OCI-M1 (cell line): ENCODE data around the gene GSTA4.
"Not testable (repeated sequence)": the region's sequence is repeated elsewhere in the genome, so short reads cannot be mapped to it uniquely, and the experiment has no call there.

Experiments used
- DNase-seq: peaks from one replicate; lab custom pipeline; 2025; lab: John Stamatoyannopoulos, UW

The GSTA4 gene

GRCh38 chr6:52975580-52975979 lies 19.5 kb downstream of the GSTA4 start:
- peak; percentile 38 for DNase-seq

DNA sequence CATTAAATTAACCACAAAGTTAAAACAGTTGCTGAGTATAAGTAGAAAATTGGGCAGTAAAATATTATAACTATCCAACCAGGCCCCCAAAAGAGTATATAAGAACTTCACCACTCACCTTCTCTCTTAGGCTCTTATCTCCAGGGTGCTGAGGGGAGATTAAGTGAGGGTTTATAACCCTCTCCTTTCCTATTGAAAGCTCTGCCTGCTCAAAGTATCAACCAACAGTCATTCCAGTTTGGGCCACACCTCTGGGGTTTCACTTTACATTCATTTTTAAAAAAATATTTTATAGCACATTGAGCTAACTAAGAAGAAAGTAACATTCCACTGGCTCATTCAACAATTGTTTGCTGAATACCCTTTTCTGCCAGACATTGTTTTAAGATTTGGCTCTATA lies 22.1 kb downstream of the GSTA4 start:
- DNase-seq: peak; percentile 19

DNA sequence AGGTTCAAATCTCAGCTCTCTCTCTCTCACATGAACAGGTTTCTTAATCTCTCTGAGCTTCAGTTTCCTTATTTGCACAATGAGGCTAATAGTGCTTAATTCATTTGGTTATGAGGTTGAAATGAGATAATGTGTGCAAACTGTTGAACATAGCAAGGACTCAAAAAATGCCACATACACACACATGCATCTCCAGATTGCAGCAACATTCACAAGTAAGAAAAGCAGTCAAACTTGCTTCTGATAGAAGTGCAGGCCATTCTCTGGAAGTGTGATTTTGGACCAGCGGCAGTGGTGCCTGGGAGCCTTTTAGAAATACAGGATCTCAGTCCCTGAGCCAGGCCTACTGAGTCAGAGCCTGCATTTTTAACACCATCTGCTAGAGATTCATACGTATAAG lies 25.7 kb downstream of the GSTA4 start:
- DNase-seq: no peak

DNA sequence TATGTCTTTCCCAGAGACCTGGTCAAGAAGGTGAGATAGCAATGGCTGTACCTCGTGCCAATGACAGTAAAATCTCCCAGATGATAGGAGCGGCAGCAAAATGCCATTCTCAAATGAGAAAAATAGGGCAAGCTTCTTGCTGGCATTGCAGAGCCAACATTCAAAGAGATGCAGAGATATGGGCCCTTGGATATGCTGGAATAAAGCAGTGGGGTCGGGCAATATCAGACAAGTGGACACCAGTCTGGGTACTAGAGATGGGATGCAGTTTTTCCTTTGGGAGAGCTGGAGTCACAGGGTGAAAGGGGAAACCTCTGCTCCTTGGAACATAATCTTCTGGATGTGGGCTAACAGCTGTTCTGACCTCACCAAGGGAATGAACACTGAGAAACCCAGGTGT lies 29.0 kb downstream of the GSTA4 start:
- no peak for DNase-seq

GRCh38 chr6:52965380-52965779 lies 29.7 kb downstream of the GSTA4 start:
- DNase-seq: no peak

DNA sequence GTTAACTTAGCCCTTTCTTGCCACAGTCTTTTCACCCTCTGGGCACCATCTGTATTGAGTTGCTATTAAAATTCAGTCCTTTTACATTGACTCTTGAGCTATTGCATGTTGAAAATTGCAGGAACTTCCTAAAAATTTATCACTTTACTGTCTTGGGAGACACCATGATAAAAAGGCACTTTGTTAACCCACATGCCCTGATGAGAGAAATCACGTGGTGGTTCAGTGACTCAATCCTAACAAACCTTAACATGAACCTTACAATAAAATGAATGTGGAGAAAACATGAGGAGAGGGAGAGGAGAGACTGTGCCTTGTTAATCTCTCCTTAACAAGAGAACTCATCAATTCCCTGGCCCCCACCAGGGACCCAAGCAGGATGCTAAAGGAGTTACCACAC lies 30.8 kb downstream of the GSTA4 start:
- DNase-seq: peak; percentile 35

- no peak for DNase-seq
These were observed 32.4 kb downstream of the GSTA4 start for GRCh38 chr6:52962701-52963100.

- DNase-seq: not testable (repeated sequence)
These were observed 34.1 kb downstream of the GSTA4 start for GRCh38 chr6:52961022-52961421.

- not testable (repeated sequence) for DNase-seq
These were observed 34.9 kb downstream of the GSTA4 start for GRCh38 chr6:52960211-52960610.

GRCh38 chr6:52958546-52959255 lies 36.4 kb downstream of the GSTA4 start:
- DNase-seq: no peak

DNA sequence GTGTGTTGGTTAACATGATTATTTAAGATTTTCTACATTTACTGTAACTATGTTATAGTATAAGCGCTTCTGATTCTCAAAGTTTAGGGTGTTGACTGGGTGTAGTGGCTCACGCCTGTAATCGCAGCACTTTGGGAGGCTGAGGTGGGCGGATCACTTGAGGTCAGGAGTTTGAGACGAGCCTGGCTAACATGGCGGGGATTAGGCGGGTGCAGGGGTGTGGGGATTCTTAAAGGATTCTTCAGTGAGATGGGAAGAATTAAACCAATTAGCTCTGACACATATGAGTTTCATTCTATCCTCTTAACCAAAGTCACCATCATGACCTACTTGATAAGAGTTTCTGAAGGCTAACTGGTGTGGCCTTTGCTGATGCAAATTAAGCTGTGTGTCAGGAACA lies 39.2 kb downstream of the GSTA4 start:
- DNase-seq: no peak

DNA sequence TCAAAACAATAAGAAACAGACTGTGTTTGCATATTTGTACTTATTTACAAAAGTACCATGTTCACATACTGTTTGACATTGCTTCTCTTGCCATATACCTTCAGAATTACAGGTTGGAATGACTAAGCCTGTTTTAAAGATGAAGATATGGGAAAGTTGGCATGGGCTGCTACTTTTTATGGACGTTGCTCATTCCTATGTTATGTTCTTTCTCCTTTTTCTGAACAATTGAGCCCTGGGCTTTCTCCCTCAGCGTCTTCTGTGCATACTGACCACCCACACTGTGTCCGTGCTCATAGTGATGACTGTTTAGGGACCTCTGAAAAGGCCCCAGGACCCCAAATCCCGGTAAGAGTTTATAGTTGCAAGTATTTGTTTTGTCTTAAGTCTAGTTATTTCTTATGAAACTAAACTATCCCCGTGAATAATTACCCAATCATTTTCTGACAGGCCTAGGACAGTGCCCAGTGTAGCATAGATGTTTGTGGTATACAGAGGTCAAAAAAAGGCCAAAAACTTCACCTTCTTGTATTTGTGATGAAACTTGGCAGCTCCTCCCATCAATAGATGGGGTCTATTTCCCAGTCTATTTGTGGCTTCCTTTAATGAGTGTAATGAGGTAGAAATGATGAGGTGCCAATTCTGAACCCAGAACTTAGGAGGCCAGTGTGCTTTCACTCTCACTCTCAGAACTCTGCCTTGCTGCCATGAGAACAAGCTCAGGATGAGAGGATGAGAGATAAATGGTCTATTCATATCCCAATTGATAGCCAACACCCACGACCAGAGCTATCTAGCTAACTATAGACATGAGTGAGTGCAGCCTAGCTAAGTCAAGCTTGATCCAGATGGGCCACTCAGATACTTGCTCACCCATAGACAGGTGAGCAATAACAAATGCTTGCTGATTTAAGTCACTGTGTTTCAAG lies 40.9 kb downstream of the GSTA4 start:
- DNase-seq: no peak

- DNase-seq: peak; percentile 16
These were observed 48.8 kb downstream of the GSTA4 start for GRCh38 chr6:52946306-52946705.

DNA sequence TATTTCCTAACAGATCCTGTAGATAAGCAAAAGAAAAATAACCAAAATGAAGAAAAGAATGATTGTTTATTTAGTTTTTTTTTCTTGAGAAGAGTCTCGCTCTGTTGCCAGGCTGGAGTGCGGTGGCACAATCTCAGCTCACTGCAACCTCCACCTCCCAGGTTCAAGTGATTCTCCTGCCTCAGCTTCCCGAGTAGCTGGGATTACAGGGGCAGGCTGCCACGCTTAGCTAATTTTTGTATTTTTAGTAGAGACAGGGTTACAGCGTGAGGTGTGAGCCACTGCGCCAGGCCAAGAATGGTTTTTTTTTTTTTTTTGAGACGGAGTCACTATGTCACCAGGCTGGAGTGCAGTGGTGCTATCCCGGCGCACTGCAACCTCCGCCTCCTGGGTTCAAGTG lies 52.3 kb downstream of the GSTA4 start:
- not testable (repeated sequence) for DNase-seq

- DNase-seq: no peak
These were observed 52.9 kb downstream of the GSTA4 start for GRCh38 chr6:52942221-52942620.

GRCh38 chr6:52937908-52938307 lies 57.2 kb downstream of the GSTA4 start:
- no peak for DNase-seq

- DNase-seq: no peak
These were observed 61.3 kb downstream of the GSTA4 start for GRCh38 chr6:52933778-52934177.

GRCh38 chr6:52931351-52931750 lies 63.7 kb downstream of the GSTA4 start:
- no peak for DNase-seq

DNA sequence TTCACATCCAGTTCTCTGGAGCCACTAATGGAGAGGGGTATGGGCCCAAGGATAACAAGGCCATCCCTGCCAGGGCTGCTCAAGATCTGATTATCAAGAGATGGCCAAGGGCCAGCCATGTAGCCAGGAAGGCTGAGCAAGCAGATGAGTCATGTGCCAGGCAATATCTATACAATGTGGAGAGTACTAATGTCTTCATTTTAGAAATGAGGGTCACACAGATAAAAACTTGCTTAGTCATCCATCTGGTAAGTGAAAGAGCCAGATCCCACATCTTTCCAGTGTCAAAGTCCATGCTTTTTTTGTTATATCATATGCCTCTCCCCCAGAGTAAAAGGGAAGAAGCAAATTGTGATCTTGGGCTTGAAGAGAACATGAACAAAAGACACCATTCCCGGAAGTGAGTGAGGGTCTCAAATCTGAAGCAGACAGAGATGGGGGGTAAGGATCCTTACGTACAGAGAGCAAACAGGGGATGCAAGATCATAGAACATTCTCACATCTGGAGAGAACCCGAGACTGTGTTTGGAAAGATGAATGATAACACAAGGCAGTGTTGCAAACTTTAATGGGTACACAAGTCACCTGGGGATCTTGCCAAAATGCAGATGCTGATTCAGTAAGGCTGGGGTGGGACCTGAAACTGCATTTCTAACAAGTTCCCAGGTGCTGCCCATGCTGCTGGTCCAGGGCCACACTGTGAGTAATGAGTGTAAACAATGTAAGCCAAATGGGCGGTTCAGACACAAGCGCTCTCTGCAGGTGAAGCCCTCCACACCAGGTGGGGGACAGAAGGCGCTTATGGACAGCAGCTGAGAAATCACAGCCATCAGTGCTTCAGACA lies 65.5 kb downstream of the GSTA4 start:
- peak; percentile 90 for DNase-seq
